ENCODE measurements around the gene TYRP1. TPM values are rescaled to one million over a fixed set of nuclear protein-coding genes. Genes with fewer than 3 reads are reported as not detected.

The TYRP1 gene
- total RNA-seq, 1 donor, result 0.09 TPM

DNA sequence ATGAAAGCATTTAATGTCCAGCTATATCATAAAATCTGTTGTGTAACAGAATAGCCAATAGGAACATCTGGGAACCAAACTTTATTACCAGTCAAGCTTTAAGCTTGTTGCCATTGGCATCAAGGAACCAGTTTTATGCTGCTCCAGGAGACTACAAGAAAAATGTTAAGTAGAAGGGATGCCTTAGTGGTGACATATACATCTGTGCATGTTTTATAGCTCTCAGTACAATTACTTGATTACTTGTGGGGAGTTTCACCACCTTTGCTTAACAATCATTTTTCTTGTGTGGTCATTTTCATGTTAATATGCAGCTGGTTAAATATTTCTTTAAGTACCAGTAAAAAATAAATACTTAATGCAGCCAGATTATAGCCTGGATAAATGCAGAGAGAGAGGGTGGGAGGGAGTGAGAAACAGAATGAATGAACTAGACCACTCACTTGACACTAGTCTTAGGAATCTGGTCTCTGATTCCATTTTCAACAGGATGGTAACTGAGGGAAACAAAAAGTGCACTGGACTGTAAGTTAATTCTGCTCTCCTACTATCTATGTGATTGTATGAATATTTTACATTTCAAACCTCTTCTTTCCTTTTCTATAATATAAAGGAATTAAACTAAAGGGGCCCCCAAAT is 45.9 kb downstream of the TYRP1 start:
- TF ChIP-seq, protein P1, sequence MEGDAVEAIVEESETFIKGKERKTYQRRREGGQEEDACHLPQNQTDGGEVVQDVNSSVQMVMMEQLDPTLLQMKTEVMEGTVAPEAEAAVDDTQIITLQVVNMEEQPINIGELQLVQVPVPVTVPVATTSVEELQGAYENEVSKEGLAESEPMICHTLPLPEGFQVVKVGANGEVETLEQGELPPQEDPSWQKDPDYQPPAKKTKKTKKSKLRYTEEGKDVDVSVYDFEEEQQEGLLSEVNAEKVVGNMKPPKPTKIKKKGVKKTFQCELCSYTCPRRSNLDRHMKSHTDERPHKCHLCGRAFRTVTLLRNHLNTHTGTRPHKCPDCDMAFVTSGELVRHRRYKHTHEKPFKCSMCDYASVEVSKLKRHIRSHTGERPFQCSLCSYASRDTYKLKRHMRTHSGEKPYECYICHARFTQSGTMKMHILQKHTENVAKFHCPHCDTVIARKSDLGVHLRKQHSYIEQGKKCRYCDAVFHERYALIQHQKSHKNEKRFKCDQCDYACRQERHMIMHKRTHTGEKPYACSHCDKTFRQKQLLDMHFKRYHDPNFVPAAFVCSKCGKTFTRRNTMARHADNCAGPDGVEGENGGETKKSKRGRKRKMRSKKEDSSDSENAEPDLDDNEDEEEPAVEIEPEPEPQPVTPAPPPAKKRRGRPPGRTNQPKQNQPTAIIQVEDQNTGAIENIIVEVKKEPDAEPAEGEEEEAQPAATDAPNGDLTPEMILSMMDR (IDR thresholded peaks at IDR 0.05; ENCODE audit: insufficient read depth, low read length), result no peak
- no peak for DNase-seq (ENCODE audit: low read depth)
- H3K4me3 ChIP-seq (ENCODE audit: low read depth, low read length), result no peak overlapping the region

DNA sequence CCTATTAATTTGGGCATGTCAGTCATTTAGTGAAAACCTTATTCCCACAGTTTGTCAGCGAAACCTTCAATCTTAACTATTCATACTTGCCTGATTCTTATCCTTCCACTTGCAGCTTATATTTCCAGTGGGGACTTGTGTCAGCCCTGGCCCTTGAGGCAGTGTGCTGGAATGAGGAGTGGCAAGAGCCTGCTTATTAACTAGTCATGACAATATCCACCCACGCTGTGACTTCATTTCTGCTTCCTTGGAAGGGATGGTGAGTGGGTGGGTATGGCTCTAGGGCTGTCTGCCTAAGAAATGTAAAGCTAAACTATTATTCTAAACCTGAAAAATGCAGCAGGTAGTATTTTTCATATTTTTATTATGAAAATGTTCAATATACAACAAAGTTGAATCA is 47.7 kb downstream of the TYRP1 start:
- TF ChIP-seq, protein P1 (IDR thresholded peaks at IDR 0.05; ENCODE audit: insufficient read depth, low read length), result no peak
- no peak overlapping the region for H3K4me3 ChIP-seq (ENCODE audit: low read depth, low read length)
- DNase-seq (ENCODE audit: low read depth), result no peak

DNA sequence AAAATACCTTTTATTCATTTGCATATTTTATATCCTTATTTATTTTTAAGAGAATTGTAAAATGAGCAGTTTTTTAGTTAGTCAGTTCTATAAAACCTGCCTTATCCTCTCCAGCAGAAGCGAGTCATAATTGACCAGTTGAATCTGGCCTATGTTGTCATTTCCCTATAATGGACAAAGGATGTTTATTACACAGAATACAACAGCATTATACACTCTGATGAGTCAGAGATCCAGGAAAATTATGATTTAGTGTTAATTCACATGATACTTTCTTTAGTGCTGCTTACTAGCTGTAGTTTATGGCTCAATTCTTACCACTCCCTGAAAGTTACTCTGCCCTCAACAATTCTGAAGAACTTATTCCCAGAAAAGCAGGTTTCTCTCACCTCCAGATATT is 54.8 kb downstream of the TYRP1 start:
- no peak overlapping the region for H3K4me3 ChIP-seq (ENCODE audit: low read depth, low read length)
- peak; percentile 59 for DNase-seq (ENCODE audit: low read depth)
- TF ChIP-seq, protein P1 (IDR thresholded peaks at IDR 0.05; ENCODE audit: insufficient read depth, low read length), result no peak

DNA sequence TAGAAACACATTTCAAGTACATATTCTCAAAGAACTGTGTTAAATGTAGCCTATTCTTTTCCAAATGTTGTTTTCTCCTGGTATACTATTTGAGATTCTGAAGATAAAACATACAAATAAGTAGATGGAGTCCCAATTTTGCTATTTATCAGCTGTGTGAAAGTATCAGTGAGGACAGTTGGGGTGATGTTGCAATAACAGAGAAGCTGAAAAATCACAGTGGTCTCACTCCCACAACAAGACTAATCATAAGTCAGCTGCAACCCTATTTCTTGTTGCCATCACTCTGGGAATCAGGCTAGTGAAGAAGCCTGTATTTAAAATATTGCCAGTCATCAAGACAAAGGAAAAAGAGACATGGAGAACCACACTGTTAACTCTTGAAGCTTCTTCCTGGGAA is 55.8 kb downstream of the TYRP1 start:
- no peak overlapping the region for H3K4me3 ChIP-seq (ENCODE audit: low read depth, low read length)
- no peak for DNase-seq (ENCODE audit: low read depth)
- TF ChIP-seq, protein P1 (IDR thresholded peaks at IDR 0.05; ENCODE audit: insufficient read depth, low read length), result no peak

DNA sequence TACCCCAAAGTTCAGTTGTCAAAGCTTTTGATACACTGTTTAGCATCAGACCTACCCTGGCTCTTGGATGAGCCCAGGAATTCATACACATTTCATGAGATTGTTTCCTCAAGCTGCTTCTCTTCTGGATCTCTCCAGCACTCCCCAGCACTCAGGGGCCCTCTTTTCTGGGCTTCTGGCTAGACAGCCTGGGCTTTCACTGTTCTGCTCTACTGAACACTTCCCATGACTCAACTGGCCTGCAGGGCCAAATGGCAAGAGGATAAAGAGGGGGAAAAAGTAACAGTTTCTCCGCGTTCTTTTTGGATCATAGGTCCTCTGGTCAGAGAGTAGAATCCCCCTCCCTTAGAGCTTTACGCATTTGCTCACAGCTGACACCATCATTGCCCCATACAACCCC is 60.7 kb downstream of the TYRP1 start:
- DNase-seq (ENCODE audit: low read depth), result no peak
- no peak overlapping the region for H3K4me3 ChIP-seq (ENCODE audit: low read depth, low read length)
- TF ChIP-seq, protein P1 (IDR thresholded peaks at IDR 0.05; ENCODE audit: insufficient read depth, low read length), result no peak

DNA sequence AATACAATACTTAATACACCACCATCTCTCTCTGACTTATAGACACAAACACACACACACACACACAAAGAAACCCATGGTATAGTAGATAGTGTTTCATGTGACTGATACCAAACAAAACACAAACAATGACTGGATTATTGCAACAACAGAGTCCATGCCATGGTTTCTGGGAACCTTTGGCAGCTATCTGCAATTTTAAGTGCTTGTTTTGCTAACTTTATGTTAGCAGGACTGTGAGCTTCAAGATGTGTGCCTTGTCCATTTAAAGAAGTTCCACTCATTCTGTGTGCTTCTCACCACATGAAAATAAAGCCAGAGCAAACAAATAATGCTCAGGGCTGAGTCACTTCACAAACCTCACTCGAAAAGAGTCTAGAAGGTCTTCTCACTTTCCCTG is 66.6 kb downstream of the TYRP1 start:
- no peak overlapping the region for H3K4me3 ChIP-seq (ENCODE audit: low read depth, low read length)

More for the DNA sequence above, 66.6 kb downstream of the TYRP1 start:
- TF ChIP-seq, protein P1 (IDR thresholded peaks at IDR 0.05; ENCODE audit: insufficient read depth, low read length), result no peak
- peak; percentile 69 for DNase-seq (ENCODE audit: low read depth)

Other genes with a start within 250 kb of the TYRP1 start
- gene LURAP1L, start 81.6 kb downstream of the TYRP1 start, total RNA-seq (ENCODE audit: low replicate concordance), result 47.5 and 48.2 TPM in 2 replicates

Data from fibroblast of the aortic adventitia (primary cell).